EH (cell line): ENCODE data around the gene SLAMF7.
"Not testable (repeated sequence)": the region's sequence is repeated elsewhere in the genome, so short reads cannot be mapped to it uniquely, and the experiment has no call there.

ENCODE experiments used
- DNase-seq: peaks from one replicate; pipeline ENCODE4 v3.0.0-alpha.2; 2015; ENCODE audit warnings: low read depth

SLAMF7 gene, protein sequence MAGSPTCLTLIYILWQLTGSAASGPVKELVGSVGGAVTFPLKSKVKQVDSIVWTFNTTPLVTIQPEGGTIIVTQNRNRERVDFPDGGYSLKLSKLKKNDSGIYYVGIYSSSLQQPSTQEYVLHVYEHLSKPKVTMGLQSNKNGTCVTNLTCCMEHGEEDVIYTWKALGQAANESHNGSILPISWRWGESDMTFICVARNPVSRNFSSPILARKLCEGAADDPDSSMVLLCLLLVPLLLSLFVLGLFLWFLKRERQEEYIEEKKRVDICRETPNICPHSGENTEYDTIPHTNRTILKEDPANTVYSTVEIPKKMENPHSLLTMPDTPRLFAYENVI

DNA sequence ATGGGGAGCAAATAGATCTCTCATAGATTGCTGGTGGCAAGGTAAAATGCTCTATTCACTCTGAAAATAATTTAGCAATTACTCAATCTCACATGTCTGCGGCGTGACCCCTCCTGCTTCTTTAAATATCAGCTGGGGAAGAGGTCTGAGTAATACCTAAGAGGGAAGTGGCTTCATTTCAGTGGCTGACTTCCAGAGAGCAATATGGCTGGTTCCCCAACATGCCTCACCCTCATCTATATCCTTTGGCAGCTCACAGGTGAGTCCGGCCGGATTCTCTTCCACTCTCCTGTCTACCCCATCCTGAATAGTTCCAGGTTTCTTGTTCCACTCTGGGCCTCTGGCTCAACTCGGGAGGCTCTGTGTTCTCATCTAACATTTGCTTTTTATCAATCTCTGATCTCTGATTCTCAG, at the start of gene SLAMF7:
SLAMF7 (plus strand) TSS at position 150 of the 414 bp plus-strand sequence; CDS start at position 205, 55 bp downstream.
- DNase-seq: no peak

DNA sequence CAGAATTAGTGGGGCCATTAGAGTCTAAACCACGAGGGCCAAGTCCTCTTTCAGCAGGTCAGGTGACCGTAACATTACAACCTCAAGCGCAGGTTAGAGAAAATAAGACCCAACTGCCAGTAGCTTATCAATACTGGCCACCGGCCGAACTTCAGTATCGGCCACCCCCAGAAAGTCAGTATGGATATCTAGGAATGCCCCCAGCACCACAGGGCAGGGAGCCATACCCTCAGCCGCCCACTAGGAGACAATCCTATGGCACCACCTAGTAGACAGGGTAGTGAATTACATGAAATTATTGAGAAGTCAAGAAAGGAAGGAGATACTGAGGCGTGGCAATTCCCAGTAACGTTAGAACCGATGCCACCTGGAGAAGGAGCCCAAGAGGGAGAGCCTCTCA, 46.7 kb upstream of the SLAMF7 start:
- DNase-seq: not testable (repeated sequence)

- no peak for DNase-seq
Observed at GRCh38 chr1:160702100-160702499, 36.9 kb upstream of the SLAMF7 start.

DNA sequence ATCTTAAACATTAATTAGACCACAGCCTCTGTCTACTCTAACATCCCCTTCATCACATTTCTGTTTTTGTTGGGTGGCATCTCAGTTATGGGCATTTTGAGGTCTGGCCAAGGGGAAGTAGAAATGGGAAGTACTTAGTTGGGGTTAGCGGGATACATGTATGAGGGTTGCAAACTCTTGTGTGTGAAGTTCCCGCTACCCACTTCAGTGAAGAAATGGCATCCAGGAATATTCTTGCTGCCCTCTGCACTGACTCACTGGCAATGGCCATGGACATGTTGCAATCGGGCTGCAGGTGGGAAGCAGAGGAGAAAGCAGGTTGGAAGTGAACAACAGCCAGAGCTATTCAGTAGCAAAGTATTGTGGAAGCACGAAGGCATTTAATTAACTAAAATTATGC, 34.8 kb upstream of the SLAMF7 start:
- no peak for DNase-seq

DNA sequence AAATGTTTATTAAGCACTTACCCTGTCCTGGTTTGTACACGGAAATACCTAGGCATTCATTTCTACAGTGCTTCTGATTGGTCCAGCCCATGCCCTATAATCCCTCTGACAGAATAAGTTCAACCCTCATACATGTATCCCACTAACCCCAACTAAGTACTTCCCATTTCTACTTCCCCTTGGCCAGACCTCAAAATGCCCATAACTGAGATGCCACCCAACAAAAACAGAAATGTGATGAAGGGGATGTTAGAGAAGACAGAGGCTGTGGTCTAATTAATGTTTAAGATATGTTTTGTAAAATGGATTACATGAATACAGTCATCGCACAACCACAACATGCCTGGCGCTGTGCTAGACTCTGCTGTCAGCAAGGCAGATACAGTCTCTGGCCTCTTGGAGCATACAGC, 33.8 kb upstream of the SLAMF7 start:
- not testable (repeated sequence) for DNase-seq

DNA sequence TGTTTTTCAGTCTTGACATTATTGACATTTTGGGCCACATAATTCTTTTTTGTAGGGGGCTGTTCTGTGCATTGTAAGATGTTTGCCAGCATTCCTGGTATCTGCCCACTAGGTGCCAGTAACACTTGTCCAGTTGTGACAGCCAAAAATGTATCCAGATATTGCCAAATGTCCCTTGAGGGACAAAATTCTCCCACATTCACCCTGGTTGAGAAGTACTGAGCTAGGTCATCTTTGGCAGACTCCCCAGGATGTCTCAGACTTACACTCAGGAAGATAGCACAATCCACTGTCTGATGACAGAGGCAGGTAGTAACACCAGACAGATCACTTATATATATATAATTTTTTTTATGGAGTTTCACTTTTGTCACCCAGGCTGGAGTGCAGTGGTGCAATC, 33.3 kb upstream of the SLAMF7 start:
- DNase-seq: no peak

DNA sequence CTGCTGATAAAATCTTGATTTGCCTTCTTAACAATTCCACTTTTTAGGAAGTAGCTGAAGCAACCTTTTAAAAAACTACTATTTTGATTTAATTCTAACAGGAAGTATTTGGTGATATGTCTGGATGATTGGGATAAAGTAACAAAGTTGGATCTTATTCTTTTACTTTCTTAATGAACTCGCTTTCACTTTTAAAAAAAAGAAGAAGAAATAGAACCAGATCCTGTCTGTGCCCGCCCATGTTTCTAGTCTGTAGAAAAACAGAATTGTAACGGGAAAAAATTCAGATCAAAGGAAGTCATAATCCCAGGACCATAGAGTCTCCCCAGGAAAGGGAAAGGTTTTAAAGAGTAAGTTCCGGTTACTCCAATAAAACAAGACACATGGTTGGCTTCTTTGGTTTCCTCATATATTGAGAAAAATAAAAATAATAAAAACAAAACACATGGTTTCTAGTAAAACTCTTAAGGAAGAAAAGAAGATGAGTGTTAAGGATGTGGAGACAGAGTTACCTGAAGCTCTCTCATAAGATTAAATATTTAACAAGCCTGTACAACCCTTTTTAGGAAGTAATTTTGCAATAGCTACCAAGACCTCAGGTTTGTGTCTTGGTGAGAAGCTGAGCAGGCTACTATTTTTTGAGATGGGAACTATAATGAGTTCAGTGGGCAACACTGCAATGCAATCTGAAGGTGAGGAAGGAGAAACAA, 32.4 kb upstream of the SLAMF7 start:
- no peak for DNase-seq

DNA sequence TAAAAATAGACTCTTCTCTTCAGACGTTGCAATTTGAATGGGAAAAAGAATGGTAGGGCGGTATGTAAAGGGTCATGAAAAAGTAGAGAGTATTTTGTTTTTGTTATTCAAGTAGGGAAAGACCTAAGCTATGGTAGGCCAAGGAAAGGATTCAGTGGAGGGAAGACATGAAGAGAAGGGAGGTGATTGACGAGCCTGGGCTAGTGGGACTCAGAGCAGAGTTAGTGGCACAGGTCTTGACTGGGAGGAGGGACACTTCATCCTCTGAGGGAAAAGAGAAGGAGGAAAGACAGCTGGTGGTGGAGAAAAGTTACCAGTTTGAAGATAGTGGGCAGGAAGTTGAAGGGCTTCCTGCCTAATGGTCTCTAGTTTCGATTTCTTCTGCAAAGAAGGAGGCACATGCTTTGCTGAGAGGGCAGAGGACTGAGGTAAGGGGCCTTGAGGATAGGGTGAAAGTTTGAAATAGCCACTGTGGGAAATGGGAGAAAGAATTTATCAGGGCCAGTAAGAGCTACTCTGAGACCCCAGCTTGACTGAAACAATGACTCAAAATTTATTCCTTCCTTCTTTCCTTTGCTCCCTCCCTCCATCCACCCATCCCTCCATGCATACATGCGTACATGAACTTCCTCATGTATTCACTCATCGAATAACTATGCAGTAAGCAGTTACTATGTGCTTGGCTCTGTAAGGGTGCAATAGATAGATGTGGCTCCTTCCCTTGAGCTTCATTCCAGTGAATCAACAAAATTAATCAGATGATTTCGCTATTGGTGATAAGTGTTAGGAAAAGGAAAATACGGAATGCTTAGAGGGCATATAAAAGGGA, 31.6 kb upstream of the SLAMF7 start:
- no peak for DNase-seq

- DNase-seq: no peak
Observed at GRCh38 chr1:160708118-160708517, 30.9 kb upstream of the SLAMF7 start.

DNA sequence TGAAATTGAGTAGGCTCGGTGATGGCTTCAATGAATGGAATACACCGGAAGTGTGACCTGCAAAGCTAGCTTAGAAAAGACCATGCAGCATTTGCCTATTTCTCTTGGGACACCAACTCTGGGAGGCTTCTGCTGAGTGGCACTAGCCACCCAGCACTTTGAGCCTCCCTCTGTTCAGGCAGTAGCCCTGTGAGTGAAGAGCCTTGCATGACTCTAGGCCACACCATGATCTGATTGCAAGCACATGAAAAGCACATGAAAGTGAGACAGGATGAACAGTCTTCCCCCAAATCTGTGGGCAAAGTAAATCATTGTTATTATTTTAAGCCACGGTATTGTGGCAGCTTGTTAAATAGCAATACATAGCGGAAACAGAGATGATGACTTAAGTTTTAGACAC, 30.2 kb upstream of the SLAMF7 start:
- DNase-seq: no peak

- no peak for DNase-seq
Observed at GRCh38 chr1:160709715-160710114, 29.3 kb upstream of the SLAMF7 start.

DNA sequence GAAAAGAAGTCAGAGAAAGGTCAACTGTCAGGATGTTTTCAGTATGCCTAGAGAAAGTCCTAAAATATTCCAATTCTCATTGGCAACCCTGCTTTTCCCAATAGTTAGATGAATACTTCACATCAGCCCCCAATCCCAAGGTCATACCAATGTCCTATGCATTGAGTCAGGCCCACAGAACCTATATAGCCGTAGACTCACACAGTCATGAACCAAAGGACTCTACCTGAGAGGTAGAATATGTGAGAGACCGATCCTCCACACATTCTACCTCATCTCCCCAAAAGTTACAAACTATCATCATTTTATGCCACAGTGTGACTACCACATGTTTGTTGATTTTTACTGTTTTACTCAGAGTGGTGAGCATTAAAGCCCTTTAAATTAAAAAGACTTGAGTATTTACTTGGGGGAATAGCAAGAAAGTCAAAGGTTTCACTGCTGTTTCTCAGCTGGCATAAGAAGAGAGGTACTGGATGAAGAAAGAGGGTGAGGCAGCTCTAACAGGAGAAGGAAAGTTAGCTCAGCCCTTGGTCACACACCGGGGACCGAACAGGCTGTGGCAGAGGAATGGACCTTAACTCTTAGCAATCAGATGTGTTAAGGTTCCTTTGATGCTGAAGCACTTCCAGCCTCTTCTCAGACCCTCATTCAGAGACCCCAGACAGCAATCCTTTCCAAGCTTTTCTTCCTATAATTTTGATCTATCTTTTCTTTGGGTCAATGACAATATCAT, 28.4 kb upstream of the SLAMF7 start:
- no peak for DNase-seq

DNA sequence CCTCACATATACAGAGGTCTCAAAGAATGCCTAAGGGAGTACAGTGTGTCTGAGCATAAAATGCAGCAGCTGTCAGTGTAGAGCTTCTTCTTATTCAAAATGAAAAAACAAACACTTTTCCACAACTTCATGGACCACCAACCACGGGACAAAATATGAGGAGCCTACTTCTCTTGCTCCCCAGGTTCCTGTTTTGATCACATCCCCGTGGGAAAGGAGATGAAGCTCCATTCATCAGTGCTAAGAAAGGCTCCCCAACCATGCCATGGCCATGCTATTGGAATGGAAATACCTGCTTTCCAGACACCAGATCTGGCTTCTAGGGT, 27.8 kb upstream of the SLAMF7 start:
- DNase-seq: no peak

GRCh38 chr1:160711602-160712311, 27.3 kb upstream of the SLAMF7 start, which contains the start of gene CD48:
CD48 (minus strand) TSS chr1:160711822; CDS start chr1:160711763, 59 bp downstream.
- DNase-seq: no peak

GRCh38 chr1:160712525-160713080, 26.4 kb upstream of the SLAMF7 start:
- DNase-seq: not testable (repeated sequence)

DNA sequence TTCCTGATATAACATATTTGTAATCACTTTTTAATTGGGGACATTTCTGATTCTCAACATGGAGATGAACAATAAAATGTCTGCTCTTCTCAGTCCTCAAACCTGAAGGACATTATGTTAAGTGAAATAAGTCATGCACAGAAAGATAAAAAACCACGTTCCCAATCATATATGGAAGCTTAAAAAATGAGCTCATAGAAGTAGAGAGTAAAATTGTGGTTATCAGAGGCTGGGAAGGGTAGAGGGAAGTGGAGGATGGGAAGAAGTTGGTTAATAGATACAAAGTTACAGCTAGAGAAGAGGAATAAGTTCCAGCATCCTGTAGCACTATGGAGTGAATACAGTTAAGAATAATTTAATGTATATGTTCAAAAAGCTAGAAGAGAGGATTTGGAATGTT, 25.9 kb upstream of the SLAMF7 start:
- DNase-seq: no peak

GRCh38 chr1:160714034-160714648, 24.9 kb upstream of the SLAMF7 start:
- DNase-seq: not testable (repeated sequence)

DNA sequence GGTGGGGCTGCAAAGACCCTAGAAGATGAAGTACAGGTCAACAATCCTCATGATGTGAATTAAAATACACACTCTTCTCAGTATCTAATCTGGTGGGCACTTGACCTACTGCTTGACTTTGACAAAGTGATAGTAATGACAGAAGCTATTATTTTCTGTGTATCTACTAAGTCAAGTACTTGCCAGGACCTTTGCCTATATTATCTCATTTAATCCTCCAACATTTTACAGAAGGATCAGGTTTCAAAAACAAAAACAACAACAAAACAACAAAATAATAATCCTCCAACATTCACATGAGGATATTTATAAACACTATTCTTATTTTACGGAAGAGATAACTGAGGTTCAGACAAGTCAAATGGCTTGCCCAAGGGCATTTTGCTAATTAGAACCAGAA, 23.0 kb upstream of the SLAMF7 start:
- DNase-seq: no peak

GRCh38 chr1:160717306-160717705, 21.7 kb upstream of the SLAMF7 start:
- DNase-seq: no peak

GRCh38 chr1:160718210-160718609, 20.8 kb upstream of the SLAMF7 start:
- DNase-seq: no peak
